Activated naive CD8-positive, alpha-beta T cell treated with anti-CD3 and anti-CD28 coated beads, Interleukin-2, amount 50 U/mL, for 16 hours (primary cell): Measurements from ENCODE around the gene GALNT13.

Experiments used
- DNase-seq: peaks from one replicate; pipeline ENCODE4 v3.0.0-alpha.2; 2020; ENCODE audit warnings: low read depth, low spot score

The GALNT13 gene

DNA sequence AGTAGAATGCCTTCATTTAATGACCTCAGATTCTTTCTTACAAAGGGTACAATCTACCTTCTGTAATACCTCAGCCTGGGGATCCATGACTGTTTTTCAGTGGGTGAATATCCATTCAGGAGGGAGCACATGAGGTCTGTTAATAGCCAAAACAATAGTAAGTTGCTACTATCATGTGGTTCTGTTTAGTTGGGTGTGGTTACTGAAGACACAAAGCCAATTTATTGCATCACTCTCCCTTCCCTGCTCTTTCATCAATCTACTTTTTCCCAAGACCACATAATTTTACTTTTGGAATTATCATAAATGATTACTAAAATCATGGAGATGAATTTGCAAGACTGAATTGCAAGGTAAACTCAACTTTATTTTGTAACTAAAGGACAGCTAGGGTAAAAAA, 254.2 kb downstream of the GALNT13 start:
- DNase-seq = no peak

DNA sequence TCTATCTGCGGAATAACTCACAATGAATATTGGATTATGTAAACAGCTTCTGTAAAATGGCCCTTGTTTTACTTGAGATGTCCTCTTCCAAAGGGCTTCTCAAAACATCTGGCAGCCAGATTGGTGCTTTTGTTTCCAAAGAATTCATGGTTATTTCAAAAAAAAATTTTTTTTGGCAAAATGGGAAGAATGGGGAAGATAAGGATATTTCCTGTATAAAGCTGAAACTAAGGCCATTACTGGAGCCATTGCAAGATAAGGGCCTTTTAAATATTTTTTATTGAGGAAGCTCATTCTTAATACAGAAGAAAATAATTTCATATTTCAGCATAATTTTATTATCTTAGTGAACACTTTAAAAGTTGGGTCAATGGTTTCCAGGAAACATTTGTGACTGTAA, 259.1 kb downstream of the GALNT13 start:
- no peak for DNase-seq

DNA sequence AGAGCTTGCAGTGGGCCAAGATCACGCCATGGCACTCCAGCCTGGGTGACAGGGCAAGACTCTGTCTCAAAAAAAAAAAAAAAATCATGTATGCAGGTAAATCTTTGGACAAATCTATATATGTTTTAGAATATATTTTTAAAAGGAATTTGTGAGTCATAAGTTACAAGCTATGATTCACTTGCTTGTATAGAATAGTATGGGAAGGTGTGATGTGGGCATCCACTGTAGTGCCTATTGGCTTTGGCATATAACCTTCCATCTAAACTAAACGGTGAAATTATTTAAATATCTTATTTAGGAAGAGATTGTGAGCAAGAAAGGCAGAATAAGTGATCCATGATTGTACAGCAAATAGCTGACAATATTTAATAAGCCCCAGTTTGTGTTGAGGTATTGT, 261.1 kb downstream of the GALNT13 start:
- DNase-seq = no peak

DNA sequence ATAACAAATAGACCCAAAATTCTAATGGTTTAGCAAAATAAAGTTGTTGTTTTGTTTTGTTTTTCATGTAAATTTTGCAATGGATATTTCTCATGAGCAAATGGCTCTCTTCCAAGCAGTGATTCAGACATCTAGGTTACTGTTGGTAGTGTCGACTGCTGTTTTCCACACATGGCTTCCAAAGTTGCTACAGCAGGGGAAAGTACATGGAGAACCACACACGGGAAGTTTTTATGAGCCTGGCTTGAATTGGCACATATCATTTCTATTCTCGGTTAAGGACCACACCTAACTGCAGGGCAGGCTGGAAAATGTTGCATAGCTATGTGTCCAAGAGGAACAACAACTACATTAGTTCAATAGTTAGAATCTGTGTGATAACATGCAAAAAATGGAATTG, 262.1 kb downstream of the GALNT13 start:
- no peak for DNase-seq

DNA sequence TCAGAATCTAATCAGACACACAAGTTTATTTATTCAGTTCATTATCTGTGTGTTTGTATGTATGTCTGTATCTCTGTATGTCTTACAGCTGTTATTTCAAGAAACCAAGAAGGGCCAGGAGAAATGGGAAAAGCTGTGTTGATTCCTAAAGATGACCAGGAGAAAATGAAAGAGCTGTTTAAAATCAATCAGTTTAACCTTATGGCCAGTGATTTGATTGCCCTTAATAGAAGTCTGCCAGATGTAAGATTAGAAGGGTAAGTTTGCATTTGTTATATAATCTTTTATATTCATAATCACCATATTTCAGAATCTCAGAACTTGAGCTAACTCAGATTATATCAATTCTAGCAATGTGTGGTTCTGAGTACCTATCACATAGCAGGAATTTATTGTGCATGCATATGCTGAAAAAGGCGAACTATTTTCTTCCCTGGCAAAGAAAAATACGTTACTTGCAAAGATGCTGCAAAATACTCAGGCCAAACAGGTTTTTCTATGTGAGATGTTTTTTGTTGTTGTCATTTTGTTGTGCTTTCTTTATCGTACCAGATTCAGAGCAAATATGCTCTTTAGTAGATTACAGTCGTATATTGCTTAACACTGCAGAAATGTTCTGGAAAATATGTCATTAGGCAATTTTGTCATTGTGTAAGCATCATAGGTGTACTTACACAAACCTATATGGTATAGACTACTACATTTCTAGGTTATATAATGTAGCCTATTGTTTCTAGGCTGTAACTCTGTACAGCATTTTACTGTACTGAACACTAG, 268.7 kb downstream of the GALNT13 start:
- no peak for DNase-seq

DNA sequence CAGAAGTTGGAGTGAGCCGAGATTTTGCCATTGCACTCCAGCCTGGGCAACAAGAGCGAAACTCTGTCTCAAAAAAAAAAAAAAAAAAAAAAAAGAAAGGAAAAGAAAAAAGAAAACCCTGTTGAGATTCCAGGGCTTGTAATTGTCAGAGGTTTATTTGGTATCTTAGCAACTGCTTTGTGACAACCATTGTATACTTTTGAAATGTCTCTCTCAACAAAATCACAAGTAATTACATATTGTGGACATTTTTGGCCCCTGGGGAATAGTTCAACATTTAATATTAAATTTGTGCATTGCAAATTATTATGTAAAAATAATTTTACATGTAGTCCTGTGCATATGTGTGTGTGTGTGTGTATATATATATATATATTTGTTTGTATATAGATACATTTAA, 270.8 kb downstream of the GALNT13 start:
- DNase-seq = no peak

DNA sequence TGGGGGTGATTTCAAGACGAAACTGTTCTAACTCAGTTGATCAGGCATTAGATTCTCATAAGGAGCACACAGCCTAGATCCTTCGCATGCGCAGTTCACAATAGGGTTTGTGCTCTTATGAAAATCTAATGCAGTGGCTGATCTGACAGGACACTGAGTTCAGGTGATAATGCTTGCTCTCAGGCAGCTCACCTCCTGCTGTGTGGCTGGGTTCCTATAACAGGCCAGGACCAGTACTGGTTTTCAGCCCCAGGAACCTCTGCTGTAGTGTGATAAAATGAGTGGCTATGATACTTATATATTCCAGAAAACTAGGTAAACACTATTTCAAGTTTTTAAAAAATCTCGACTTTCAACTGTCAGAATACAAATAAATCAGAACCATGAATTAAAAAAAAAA, 271.4 kb downstream of the GALNT13 start:
- DNase-seq = no peak

DNA sequence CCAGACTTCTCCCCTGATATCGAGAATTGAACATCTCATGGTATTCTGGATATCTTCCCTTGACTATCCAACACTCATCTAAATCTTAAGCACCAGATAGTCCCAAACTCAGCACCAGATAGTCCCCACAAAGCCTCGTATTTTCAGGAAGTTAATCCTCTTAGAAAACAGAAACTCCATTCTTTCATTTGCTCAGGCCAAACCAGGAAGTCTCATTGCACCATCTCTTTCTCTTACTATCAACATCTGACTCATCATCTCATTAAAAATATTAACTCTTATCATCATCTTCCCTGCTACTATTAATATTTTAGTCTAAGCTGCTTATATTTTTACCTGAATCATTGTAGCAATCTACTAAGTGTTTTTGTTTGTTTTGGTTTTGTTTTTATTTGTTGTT, 286.4 kb downstream of the GALNT13 start:
- no peak for DNase-seq

DNA sequence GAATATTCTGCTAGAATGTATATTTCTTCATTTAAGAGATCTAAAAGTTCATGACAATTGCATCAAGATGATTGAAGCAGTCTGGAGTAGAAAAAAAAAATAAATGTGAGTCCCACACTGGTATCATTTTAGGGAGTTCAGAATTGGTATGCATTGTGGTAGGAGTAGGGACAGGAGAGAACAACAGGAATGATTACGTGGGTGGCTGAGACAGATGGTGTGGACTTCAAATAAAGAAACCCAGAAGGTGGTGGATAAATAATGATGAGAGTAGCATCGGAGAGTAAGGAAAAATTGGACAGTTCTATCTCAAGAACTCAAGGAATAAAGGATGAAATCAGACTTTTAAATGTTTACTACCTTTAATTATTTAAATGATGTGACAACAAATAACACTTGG, 289.6 kb downstream of the GALNT13 start:
- no peak for DNase-seq

DNA sequence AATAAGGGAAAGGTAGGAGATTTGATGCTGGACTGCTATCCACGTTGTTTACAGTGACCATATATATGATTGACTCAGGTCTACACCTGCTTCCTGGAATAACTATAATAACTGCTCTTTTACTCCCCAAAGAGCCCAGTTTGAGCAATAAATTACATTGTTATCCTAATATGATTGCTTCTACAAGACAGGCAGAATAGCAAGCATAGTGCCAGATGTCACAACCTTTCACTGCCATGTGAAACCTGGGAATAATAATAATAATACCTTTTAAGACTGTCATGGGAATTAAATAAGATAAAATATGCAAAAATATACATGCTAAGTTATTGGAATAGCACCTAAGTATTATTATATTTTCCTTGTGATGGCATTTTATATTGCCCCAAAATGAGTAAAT, 298.7 kb downstream of the GALNT13 start:
- no peak for DNase-seq

DNA sequence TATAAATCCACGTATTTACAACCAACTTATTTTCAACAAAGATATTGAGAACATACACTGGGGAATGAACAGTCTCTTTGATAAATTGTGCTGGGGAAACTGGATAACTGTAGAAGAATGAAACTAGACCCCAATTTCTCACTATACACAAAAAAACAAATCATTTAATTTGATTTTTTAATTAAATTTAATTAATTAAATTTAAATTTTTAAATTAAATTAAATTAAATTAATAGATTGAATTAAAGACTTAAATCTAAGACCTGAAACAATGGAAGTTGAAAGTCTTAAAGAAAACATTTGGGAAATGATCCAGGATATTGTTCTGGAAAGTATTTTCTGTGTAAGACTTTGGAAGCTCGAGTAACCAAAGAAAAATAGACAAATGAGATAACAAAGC, 301.4 kb downstream of the GALNT13 start:
- DNase-seq = no peak

DNA sequence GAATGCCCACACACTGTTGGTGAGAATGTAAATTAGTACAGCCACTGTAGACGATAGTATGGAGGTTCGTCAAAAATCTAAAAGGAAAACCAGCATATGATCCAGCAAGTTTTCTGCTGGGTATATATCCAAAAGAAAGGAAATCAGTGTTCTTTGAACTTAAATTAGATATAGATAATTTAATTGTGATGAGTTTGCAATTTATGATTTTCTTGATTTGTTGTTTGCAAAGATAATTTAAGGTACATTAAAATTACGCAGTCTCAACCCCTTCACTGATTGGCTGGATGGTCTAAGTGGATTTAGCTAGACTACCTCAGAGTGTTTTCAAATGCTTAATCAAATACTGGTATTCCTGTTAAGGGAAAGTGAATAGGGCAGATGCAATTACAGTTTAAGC, 302.2 kb downstream of the GALNT13 start:
- DNase-seq = no peak

DNA sequence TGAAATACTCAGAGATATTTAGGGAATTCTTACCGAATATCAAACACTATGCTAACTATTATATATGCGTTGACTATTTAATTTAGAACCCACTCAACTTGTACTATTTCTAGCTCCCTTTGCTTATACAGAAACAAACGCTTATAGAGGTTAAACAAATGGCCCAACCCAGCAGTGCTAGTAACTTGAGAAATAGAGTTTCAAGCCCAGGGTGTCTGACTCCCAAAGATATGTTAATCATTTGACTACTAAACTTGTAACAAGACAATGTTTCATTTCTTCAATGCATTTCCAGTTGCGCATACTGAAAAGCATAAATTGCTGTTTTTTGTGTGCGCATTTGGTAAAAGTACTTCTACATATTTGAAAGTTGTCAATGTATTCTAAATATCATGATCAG, 310.3 kb downstream of the GALNT13 start:
- DNase-seq = no peak

DNA sequence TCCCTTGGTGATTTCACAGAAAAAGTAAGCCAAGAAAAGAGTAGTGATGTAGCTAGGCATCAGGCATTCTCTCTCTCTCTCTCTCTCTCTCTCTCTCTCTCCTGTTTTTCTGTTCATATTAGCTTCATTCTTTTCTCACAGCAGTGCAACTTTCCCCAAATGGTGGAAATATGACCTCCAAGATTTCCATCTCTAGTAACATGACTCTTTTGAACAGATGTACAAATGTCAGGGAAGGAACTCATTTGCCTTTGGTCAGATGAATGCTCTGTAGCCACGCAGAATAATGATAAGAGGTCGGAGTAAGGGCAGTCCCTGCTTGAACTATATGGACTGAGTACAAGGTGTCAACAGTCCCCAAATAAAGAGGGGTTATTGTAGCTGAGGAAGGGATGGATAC, 316.2 kb downstream of the GALNT13 start:
- no peak for DNase-seq

DNA sequence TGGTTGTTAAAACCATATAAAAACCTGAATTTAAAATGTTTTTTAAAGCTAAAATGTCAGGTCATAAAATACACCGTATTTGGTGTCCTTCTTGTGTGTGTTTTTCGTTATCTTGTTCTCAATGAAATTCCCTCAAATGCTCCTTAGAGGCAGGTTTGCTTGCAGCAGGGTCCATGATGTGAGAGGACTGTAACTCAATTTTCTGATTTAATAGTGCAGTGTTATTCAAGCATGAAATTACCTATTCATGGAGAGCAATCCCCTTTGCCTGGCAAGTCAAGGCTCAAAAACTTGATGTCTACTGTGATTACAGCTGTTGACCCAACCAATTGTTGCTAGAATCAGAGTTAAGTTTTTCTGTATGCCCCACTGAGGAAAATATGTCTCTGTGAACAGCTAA, 318.2 kb downstream of the GALNT13 start:
- no peak for DNase-seq

DNA sequence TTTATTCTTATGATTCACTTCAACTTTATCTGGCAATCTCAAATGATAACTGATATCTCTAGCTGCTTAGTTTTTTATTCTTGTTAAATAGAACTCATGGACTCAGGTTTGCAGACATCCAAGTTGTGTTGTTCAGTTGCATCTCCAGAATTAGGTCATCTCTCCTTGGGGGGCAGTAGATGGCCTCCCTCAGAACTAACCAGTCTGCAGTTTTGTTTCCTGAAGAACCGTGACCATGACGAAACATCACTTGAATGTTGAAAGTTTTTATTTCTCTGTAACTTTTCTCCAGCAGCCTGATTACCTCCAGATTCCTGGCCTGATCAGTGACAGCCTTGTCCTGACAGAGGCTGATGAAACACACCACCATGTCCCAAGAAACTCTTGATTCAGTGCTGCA, 321.5 kb downstream of the GALNT13 start:
- DNase-seq = no peak

DNA sequence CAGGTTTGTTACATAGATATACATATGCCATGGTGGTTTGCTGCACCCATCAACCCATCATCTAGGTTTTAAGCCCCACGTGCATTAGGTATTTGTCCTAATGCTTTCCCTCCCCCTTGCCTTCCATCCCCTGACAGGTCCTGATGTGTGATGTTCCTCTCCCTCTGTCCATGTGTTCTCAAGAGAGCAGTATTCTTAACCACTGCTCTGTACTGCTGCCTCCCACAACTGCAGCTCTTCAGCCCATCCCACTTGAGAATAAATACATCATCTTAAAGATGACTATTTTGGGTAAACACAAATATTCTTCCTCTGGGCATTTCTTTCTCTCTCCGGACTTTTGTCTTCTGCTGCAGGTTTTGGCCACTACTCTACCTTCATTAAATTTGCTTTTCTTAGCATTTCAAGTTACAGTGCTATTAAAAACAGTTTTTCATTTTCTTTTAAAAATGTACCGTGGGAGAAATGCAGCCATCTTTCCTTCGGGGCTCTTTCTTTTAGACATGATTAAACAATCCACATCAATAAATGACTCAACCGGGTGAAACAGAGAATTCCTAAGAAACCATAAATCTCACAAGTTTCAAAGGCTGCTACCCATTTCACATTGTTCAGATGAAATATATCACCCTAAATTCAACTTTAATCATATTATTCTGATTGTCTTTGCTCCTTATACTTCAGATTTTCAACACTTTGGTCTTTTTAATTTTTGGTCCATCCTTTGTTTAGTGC, 323.4 kb downstream of the GALNT13 start:
- no peak for DNase-seq

DNA sequence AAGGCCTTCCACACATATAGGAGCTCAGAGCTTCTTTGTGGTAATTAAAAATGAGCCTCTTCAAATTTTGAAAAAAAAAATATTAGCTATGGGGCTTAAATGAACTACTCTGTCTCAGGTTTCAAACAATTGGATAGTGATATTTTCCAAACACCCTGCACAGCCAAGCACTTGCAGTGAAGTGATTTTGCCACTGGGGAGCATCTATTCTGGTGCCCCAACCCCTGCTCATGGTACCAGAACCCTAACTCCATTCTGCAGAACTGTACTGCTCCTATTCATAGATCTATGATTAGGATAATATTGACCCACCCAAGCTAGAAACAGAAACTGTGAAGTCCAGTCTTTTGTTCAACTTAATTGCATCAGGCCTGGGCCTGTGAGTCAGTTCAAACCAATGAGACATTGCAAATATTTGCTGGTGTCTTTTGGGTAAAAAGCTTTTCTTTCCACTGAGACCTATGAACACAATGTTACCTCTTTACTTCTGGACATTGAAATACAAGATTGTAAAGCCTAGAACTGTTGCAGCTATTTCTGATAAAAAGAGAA, 324.0 kb downstream of the GALNT13 start:
- DNase-seq = no peak

DNA sequence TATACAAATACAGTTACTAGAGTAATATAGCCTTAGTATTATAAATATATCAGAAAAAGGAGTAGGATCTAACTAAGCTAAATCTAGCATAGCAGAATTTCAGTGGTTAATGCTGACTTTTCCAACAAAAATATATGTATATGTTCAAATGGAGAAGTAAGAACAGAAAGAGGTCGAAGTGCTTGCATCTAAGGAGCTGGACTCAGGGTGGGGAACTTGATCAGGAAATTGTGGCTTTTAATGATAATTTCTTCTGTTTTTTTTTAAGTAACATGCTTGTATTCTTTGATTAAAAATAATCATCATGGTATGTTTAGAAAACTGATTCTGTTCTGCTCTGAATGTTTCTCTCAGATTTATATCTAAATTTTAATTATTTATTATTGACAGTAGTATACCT, 327.1 kb downstream of the GALNT13 start:
- no peak for DNase-seq

DNA sequence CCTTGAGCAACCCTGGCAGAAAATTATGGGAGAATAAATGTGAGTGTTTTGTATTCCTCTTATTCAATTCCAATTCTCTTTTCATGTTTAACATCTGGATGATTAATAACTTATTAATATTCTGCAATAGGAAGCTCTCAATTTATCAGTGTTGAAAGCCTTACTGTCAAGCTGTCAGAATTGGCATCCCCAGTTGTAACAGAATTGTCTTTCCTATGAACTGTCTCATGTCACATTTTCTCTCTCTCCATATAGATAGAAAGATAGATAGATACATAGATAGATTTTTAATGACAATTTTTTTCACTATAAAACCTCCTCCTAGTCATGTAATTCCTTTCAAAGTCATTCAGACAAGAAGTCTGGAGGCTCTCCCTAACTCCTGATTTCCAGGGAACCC, 331.5 kb downstream of the GALNT13 start:
- DNase-seq = no peak

DNA sequence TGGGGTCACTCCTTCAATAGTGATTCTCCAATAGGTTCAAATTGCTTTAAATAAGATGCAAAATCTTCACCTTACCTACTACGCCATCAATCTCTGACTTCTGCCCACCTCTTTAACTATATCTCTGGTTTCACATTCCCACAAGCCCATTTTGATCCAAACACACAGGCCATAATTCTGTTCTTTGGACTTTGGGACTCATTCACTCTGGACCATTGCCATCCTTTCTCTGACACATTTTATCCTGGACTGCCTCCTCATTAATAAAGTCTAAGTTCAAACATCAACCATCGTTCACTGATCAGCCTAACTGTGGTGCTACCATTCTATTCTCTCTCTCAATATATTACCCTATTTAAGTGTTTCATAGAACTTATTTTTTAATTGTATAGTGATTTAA, 332.2 kb downstream of the GALNT13 start:
- DNase-seq = no peak

DNA sequence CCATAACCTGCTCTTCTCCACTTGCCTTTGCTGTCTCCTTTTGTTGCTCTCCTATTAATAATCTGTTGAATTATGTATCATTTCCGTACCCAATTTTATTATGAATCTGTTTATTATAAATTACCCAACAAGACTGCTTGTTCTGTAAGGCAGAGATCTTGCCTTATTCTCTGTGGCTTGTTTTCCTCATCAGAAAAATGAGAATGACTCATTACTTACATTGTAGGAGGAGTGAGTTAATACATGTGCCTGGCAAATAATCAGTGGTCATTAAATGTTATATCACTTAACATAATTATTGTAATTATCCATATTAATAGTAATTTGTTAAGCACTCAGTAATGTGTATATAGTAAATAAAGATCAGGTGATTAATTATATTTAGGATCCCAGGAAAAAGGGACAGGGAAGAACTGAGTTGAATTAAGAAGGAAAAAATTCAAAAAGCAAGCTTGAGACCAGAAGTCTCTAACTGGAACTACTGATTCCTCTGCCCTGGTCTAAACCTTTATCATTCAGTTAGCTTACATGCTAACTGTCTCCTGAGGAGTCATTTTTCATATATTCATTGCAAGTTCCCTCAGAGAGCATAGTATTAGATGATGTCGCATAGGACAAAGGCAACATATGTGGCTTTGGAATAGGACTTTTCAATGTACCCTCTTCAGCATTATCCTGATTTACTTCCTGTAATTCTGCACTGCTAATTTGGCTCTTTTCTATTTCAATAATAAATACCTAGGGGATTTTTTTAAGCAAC, 335.7 kb downstream of the GALNT13 start:
- DNase-seq = no peak
